HL-60 (cell line): Measurements from ENCODE around the gene TENM4.

Source experiments
- DNase-seq, 2 experiments: peaks; one replicate each; pipeline ENCODE4 v3.0.0-alpha.2; 2010 to 2020; ENCODE audit warnings: low read depth in 1 of 2, low spot score in 1 of 2
- H3K27ac ChIP-seq: fragments of 250-450 bp; sonication (Bioruptor Pico); replicated peaks from 2 replicates; pipeline ENCODE4 v1.5.1; 2020; ENCODE audit warnings: mild to moderate bottlenecking, moderate library complexity
- H3K27me3 ChIP-seq: fragments of 250-450 bp; sonication (Bioruptor Pico); 2 replicates; pipeline ENCODE4 v1.5.1; 2021; ENCODE audit warnings: mild to moderate bottlenecking, moderate library complexity; ENCODE audit not compliant: insufficient read depth, poor library complexity, severe bottlenecking
- H3K4me3 ChIP-seq: replicated peaks from 2 replicates; pipeline ENCODE4 v1.5.1; 2011; ENCODE audit warnings: mild to moderate bottlenecking, control low read depth, low read length; ENCODE audit not compliant: insufficient read depth
- CTCF ChIP-seq: IDR thresholded peaks from one replicate; pipeline ENCODE4 v1.5.1; 2011; ENCODE audit warnings: low read length, control low read depth, inconsistent platforms; ENCODE audit not compliant: insufficient read depth
- GABPA ChIP-seq: IDR thresholded peaks from 2 replicates; pipeline ENCODE4 v1.6.1; 2012; ENCODE audit warnings: low read depth
- POLR2AphosphoS5 ChIP-seq: IDR thresholded peaks from 2 replicates; pipeline ENCODE4 v1.6.1; 2012; ENCODE audit warnings: low read depth
- REST ChIP-seq: IDR thresholded peaks from 2 replicates; pipeline ENCODE4 v1.6.1; 2012; ENCODE audit warnings: low read depth; ENCODE audit not compliant: insufficient replicate concordance
- SPI1 ChIP-seq: IDR thresholded peaks from 2 replicates; pipeline ENCODE4 v1.6.1; 2012; ENCODE audit warnings: low read depth, mild to moderate bottlenecking, borderline replicate concordance

The TENM4 gene

GRCh38 chr11:78838417-78838816 is 602.4 kb downstream of the TENM4 start:
- TF ChIP-seq SPI1 (no peak), GABPA (no peak), POLR2AphosphoS5 (no peak), CTCF (no peak), REST (no peak)
- no peak for DNase-seq
- Histone ChIP-seq H3K4me3 (no peak overlapping the region), H3K27ac (no peak overlapping the region), H3K27me3 (peaks cover 4% of the 10 kb centered on the region)

GRCh38 chr11:78835646-78836045 is 605.2 kb downstream of the TENM4 start:
- Histone ChIP-seq H3K27me3 (peaks cover 7% of the 10 kb centered on the region), H3K4me3 (no peak overlapping the region), H3K27ac (no peak overlapping the region)
- no peak for DNase-seq
- TF ChIP-seq REST (no peak), POLR2AphosphoS5 (no peak), CTCF (no peak), GABPA (no peak), SPI1 (no peak)

GRCh38 chr11:78834886-78835285 is 605.9 kb downstream of the TENM4 start:
- no peak for TF ChIP-seq POLR2AphosphoS5
- TF ChIP-seq GABPA: no peak
- no peak for TF ChIP-seq SPI1
- TF ChIP-seq CTCF: no peak
- TF ChIP-seq REST: no peak
- H3K4me3 ChIP-seq: no peak overlapping the region
- no peak overlapping the region for H3K27ac ChIP-seq
- peaks cover 7% of the 10 kb centered on the region for H3K27me3 ChIP-seq
- no peak for DNase-seq
